IMR-90 (cell line): ENCODE data around the gene ACTN2.

ENCODE experiments used
- POLR2A ChIP-seq: IDR thresholded peaks from 2 replicates; pipeline ENCODE4 v1.6.1; 2012; ENCODE audit warnings: mild to moderate bottlenecking, low read depth, low read length
- SMC3 ChIP-seq: fragments of 150-350 bp; IDR thresholded peaks from 2 replicates; pipeline ENCODE4 v1.6.1; 2016; ENCODE audit warnings: low read depth, mild to moderate bottlenecking, antibody characterized with exemption, low read length, moderate library complexity
- TF ChIP-seq, protein P1 (sequence below): conservative IDR thresholded peaks from 2 replicates; pipeline ENCODE4 v1.5.1; 2012; ENCODE audit warnings: mild to moderate bottlenecking, low read depth, low read length, improper control_type of control experiment

DNA sequence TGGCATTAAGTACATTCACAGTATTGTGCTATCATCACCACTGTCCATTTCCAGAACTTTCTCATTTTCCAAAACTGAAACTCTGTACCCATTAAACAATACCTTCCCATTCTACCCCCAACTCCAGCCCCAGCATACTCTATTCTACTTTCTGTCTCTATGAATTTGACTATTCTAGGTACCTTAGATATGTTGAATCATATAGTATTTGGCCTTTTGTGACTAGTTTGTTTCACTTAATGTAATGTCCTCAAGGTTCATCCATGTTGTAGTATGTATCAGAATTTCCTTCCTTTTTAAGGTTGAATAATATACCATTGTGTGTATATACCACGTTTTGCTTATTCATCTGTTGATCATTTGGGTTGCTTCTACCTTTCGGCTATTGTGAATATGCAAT is 120.3 kb downstream of the ACTN2 start:
- TF ChIP-seq, protein P1, sequence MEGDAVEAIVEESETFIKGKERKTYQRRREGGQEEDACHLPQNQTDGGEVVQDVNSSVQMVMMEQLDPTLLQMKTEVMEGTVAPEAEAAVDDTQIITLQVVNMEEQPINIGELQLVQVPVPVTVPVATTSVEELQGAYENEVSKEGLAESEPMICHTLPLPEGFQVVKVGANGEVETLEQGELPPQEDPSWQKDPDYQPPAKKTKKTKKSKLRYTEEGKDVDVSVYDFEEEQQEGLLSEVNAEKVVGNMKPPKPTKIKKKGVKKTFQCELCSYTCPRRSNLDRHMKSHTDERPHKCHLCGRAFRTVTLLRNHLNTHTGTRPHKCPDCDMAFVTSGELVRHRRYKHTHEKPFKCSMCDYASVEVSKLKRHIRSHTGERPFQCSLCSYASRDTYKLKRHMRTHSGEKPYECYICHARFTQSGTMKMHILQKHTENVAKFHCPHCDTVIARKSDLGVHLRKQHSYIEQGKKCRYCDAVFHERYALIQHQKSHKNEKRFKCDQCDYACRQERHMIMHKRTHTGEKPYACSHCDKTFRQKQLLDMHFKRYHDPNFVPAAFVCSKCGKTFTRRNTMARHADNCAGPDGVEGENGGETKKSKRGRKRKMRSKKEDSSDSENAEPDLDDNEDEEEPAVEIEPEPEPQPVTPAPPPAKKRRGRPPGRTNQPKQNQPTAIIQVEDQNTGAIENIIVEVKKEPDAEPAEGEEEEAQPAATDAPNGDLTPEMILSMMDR, result no peak
- no peak for TF ChIP-seq POLR2A
- TF ChIP-seq SMC3, result no peak
